Liver (tissue), 9 donors: ENCODE data around the gene TECR. TPM values are rescaled to one million over a fixed set of nuclear protein-coding genes. Genes with fewer than 3 reads are reported as not detected.

Experiments
- DNase-seq: peaks from one replicate; pipeline ENCODE4 v3.0.0-alpha.2; 2017; ENCODE audit warnings: low spot score
- H3K27ac ChIP-seq, 2 donors: one replicate each; pipeline ENCODE4 v1.7.0; 2013; ENCODE audit warnings: inconsistent platforms in 2 of 2, low read length in 2 of 2, control low read depth in 1 of 2, low read depth in 1 of 2, mild to moderate bottlenecking in 1 of 2
- H3K27me3 ChIP-seq, 4 donors: one replicate each; pipeline versions ENCODE4 v1.6.1 to v1.7.0; 2013; ENCODE audit warnings: low read length in 3 of 4, inconsistent platforms in 1 of 4, mild to moderate bottlenecking in 1 of 4, moderate library complexity in 1 of 4; ENCODE audit not compliant: control insufficient read depth in 4 of 4, insufficient read depth in 4 of 4
- H3K36me3 ChIP-seq, 4 donors: one replicate each; pipeline versions ENCODE4 v1.6.1 to v1.7.0; 2013; ENCODE audit warnings: low read length in 3 of 4, mild to moderate bottlenecking in 3 of 4, low read depth in 1 of 4, moderate library complexity in 1 of 4; ENCODE audit not compliant: control insufficient read depth in 4 of 4, insufficient read depth in 3 of 4
- H3K4me1 ChIP-seq, 4 donors: one replicate each; pipeline versions ENCODE4 v1.6.1 to v1.7.0; 2013; ENCODE audit warnings: low read length in 3 of 4, mild to moderate bottlenecking in 3 of 4, moderate library complexity in 1 of 4; ENCODE audit not compliant: control insufficient read depth in 4 of 4, insufficient read depth in 4 of 4
- H3K4me3 ChIP-seq, 3 donors: one replicate each; pipeline versions ENCODE4 v1.6.1 to v1.7.0; 2013; ENCODE audit warnings: low read length in 3 of 3, control low read depth in 1 of 3, low read depth in 1 of 3, mild to moderate bottlenecking in 1 of 3
- H3K9ac ChIP-seq, 2 donors: one replicate each; pipeline ENCODE4 v1.7.0; 2013; ENCODE audit warnings: low read length in 2 of 2, mild to moderate bottlenecking in 2 of 2, moderate library complexity in 2 of 2, control low read depth in 1 of 2, low read depth in 1 of 2
- H3K9me3 ChIP-seq, 4 donors: one replicate each; pipeline versions ENCODE4 v1.6.1 to v1.7.0; 2013; ENCODE audit warnings: low read length in 3 of 4; ENCODE audit not compliant: control insufficient read depth in 4 of 4
- CTCF ChIP-seq: fragments of 150-350 bp; IDR thresholded peaks from 2 replicates; pipeline ENCODE4 v1.5.1; 2017; ENCODE audit warnings: improper control_type of control experiment, low read depth, low read length; ENCODE audit not compliant: missing input control
- EGR1 ChIP-seq, 2 donors: IDR thresholded peaks; 2 replicates each; pipeline ENCODE4 v1.6.1; 2016 to 2018; ENCODE audit warnings: antibody characterized with exemption in 2 of 2, low read depth in 2 of 2
- FOXA1 ChIP-seq: IDR thresholded peaks from 2 replicates; pipeline ENCODE4 v1.6.1; 2016; ENCODE audit warnings: antibody characterized with exemption
- FOXA2 ChIP-seq: IDR thresholded peaks from 2 replicates; pipeline ENCODE4 v1.6.1; 2016; ENCODE audit warnings: antibody characterized with exemption
- HNF4A ChIP-seq, 2 donors: conservative IDR thresholded peaks; 2 replicates each; pipeline ENCODE4 v1.6.1; 2016; ENCODE audit warnings: antibody characterized with exemption in 2 of 2, mild to moderate bottlenecking in 2 of 2
- HNF4G ChIP-seq: IDR thresholded peaks from 2 replicates; pipeline ENCODE4 v1.6.1; 2016; ENCODE audit warnings: antibody characterized with exemption
- NR2F2 ChIP-seq: IDR thresholded peaks from 2 replicates; pipeline ENCODE4 v1.6.1; 2016; ENCODE audit warnings: antibody characterized with exemption
- REST ChIP-seq: IDR thresholded peaks from 2 replicates; pipeline ENCODE4 v1.6.1; 2016; ENCODE audit warnings: antibody characterized with exemption, mild to moderate bottlenecking
- RXRA ChIP-seq, 2 donors: IDR thresholded peaks; 2 replicates each; pipeline ENCODE4 v1.6.1; 2017 to 2018; ENCODE audit warnings: antibody characterized with exemption in 2 of 2, mild to moderate bottlenecking in 1 of 2
- TAF1 ChIP-seq: conservative IDR thresholded peaks from 2 replicates; pipeline ENCODE4 v1.6.1; 2016; ENCODE audit warnings: antibody characterized with exemption, mild to moderate bottlenecking
- ZBTB33 ChIP-seq: IDR thresholded peaks from 2 replicates; pipeline ENCODE4 v1.6.1; 2016; ENCODE audit warnings: antibody characterized with exemption
- WGBS: extraction: QIAGEN DNeasy Blood & Tissue Kit; methylation state at CpG from one replicate; pipeline ENCODE4 v1.1.7; 2013; 5-methylcytosine and 5-hydroxymethylcytosine counted together
- polyA plus RNA-seq, 2 donors: library from polyadenylated mRNA; stranded (reverse) in 1 of 2; unstranded in 1 of 2; fragments of 200-250 nt in 1 of 2; fragments of >200 nt in 1 of 2; fragmentation: Nextera tagmentation in 1 of 2; extraction: Ambion mirVana in 1 of 2; gene quantifications; one replicate each; pipeline versions ENCODE4 v1.2.1 to v1.2.3, GENCODE V29; 2013 to 2015
- total RNA-seq, 2 donors: library from RNA; depleted of rRNA; stranded (reverse); fragments of >200 nt; gene quantifications; one replicate each; pipeline ENCODE4 v1.2.3, GENCODE V29; 2014
- donor health status: healthy.
- donor health status: healthy.
- donor health status: healthy.
- donor health status: healthy.
- donor health status: healthy.

TECR gene
- total and polyA plus RNA-seq, 4 donors = 26.4 to 157 (median 60.8) TPM

GRCh38 chr19:14542711-14543328 is 13.4 kb downstream of the TECR start:
- no peak overlapping the region for H3K9ac ChIP-seq
- no peak overlapping the region for H3K27ac ChIP-seq
- peaks cover 0 to 4% (median 0%) of the 10 kb centered on the region in 4 donors for H3K36me3 ChIP-seq
- no peak for TF ChIP-seq REST
- TF ChIP-seq ZBTB33 = no peak
- TF ChIP-seq FOXA1 = no peak
- no peak for TF ChIP-seq NR2F2
- TF ChIP-seq EGR1 (IDR thresholded peaks at IDR 0.05; ENCODE audit: low read depth in 2 of 2) = no peak
- no peak for TF ChIP-seq FOXA2
- TF ChIP-seq HNF4G = no peak
- TF ChIP-seq RXRA (IDR thresholded peaks at IDR 0.05) = no peak
- no peak for DNase-seq
- no peak overlapping the region for H3K4me3 ChIP-seq
- no peaks in the 10 kb centered on the region for H3K27me3 ChIP-seq
- no peaks in the 10 kb centered on the region for H3K9me3 ChIP-seq
- WGBS = 75% methylated on average over 7 of the region's 7 CpGs
- H3K4me1 ChIP-seq = peaks cover 0 to 21% (median 12%) of the 10 kb centered on the region in 4 donors

GRCh38 chr19:14544047-14544446 is 14.7 kb downstream of the TECR start:
- Histone ChIP-seq H3K9ac (no peak overlapping the region), H3K9me3 (no peaks in the 10 kb centered on the region), H3K27ac (no peak overlapping the region), H3K4me1 (peaks cover 0 to 21% (median 12%) of the 10 kb centered on the region in 4 donors), H3K4me3 (no peak overlapping the region), H3K36me3 (peaks cover 0 to 4% (median 0%) of the 10 kb centered on the region in 4 donors), H3K27me3 (no peaks in the 10 kb centered on the region)
- DNase-seq = no peak
- 95% methylated on average over 5 of the region's 5 CpGs for WGBS
- TF ChIP-seq HNF4A (conservative IDR thresholded peaks at IDR 0.05) (no peak), CTCF (no peak), RXRA (IDR thresholded peaks at IDR 0.05) (no peak), TAF1 (no peak), FOXA1 (no peak)
